ENCODE data around the gene BGN.

Gene BGN

GRCh38 chrX:153494541-153495361 lies at the start of gene BGN:
Gene BGN, plus strand, starts transcription at chrX:153494980. Its CDS starts 9,652 bp downstream, at chrX:153504632.
- DNase-seq (ENCODE audit: low spot score) = peak; percentile 78

- no peak for DNase-seq (ENCODE audit: low spot score)
Measured at GRCh38 chrX:153445106-153445855, 49.5 kb upstream of the BGN start.

GRCh38 chrX:153445856-153446635 lies 48.7 kb upstream of the BGN start, which contains the start of gene TREX2:
Gene TREX2, minus strand, starts transcription at chrX:153446056. Its CDS starts 626 bp downstream, at chrX:153445430.
- no peak for DNase-seq (ENCODE audit: low spot score)

- no peak for DNase-seq (ENCODE audit: low spot score)
Measured at GRCh38 chrX:153446636-153446936, 48.2 kb upstream of the BGN start.

GRCh38 chrX:153446950-153447580 lies 47.7 kb upstream of the BGN start:
- no peak for DNase-seq (ENCODE audit: low spot score)

GRCh38 chrX:153447581-153447960 lies 47.2 kb upstream of the BGN start:
- no peak for DNase-seq (ENCODE audit: low spot score)

GRCh38 chrX:153448556-153449367 lies 46.0 kb upstream of the BGN start:
- DNase-seq (ENCODE audit: low spot score) = no peak

- DNase-seq (ENCODE audit: low spot score) = no peak
Measured at GRCh38 chrX:153449368-153450113, 45.2 kb upstream of the BGN start.

GRCh38 chrX:153450114-153450948 lies 44.4 kb upstream of the BGN start:
- DNase-seq (ENCODE audit: low spot score) = no peak

GRCh38 chrX:153450949-153451277 lies 43.9 kb upstream of the BGN start:
- no peak for DNase-seq (ENCODE audit: low spot score)

- no peak for DNase-seq (ENCODE audit: low spot score)
Measured at GRCh38 chrX:153454901-153455550, 39.8 kb upstream of the BGN start.

GRCh38 chrX:153455571-153455970 lies 39.2 kb upstream of the BGN start:
- no peak for DNase-seq (ENCODE audit: low spot score)

GRCh38 chrX:153456161-153456560 lies 38.6 kb upstream of the BGN start:
- no peak for DNase-seq (ENCODE audit: low spot score)

- no peak for DNase-seq (ENCODE audit: low spot score)
Measured at GRCh38 chrX:153456704-153457103, 38.1 kb upstream of the BGN start.

GRCh38 chrX:153457136-153457825 lies 37.5 kb upstream of the BGN start:
- no peak for DNase-seq (ENCODE audit: low spot score)

GRCh38 chrX:153457827-153458466 lies 36.8 kb upstream of the BGN start:
- no peak for DNase-seq (ENCODE audit: low spot score)

GRCh38 chrX:153458476-153458875 lies 36.3 kb upstream of the BGN start:
- no peak for DNase-seq (ENCODE audit: low spot score)

GRCh38 chrX:153459986-153460385 lies 34.8 kb upstream of the BGN start:
- DNase-seq (ENCODE audit: low spot score) = no peak

All from HuH-7 (cell line).